H9 (cell line): Measurements from ENCODE around the gene AQP3. TPM values are rescaled to one million over a fixed set of nuclear protein-coding genes. Genes with fewer than 3 reads are reported as not detected.

Source experiments
- DNase-seq: peaks from one replicate; pipeline ENCODE4 v3.0.0-alpha.2; 2017
- H2AFZ ChIP-seq: one replicate; pipeline ENCODE4 v1.6.1; 2013; ENCODE audit warnings: mild to moderate bottlenecking, low read length, control low read depth, moderate library complexity
- H2AK5ac ChIP-seq: 2 replicates; pipeline ENCODE4 v1.6.1; 2013; ENCODE audit warnings: low read length, control low read depth, mixed read lengths; ENCODE audit not compliant: insufficient read length
- H2BK120ac ChIP-seq: one replicate; pipeline ENCODE4 v1.6.1; 2013; ENCODE audit warnings: low read depth, mild to moderate bottlenecking, low read length, control low read depth, inconsistent platforms; ENCODE audit not compliant: poor library complexity, severe bottlenecking
- H2BK12ac ChIP-seq: 2 replicates; pipeline ENCODE4 v1.6.1; 2013; ENCODE audit warnings: low read length, control low read depth, mixed read lengths, low read depth; ENCODE audit not compliant: insufficient read length
- H2BK15ac ChIP-seq: 2 replicates; pipeline ENCODE4 v1.6.1; 2013; ENCODE audit warnings: low read depth, low read length, control low read depth
- H2BK20ac ChIP-seq: one replicate; pipeline ENCODE4 v1.6.1; 2013; ENCODE audit warnings: low read depth, mild to moderate bottlenecking, low read length, control low read depth, inconsistent platforms; ENCODE audit not compliant: poor library complexity, severe bottlenecking
- H2BK5ac ChIP-seq: 2 replicates; pipeline ENCODE4 v1.6.1; 2013; ENCODE audit warnings: low read length, control low read depth, mixed read lengths; ENCODE audit not compliant: insufficient read length
- H3K14ac ChIP-seq: 2 replicates; pipeline ENCODE4 v1.6.1; 2013; ENCODE audit warnings: low read length, control low read depth; ENCODE audit not compliant: insufficient read depth
- H3K18ac ChIP-seq: 2 replicates; pipeline ENCODE4 v1.6.1; 2013; ENCODE audit warnings: low read depth, mild to moderate bottlenecking, mixed read lengths, low read length, control low read depth; ENCODE audit not compliant: insufficient read length
- H3K23ac ChIP-seq: 2 replicates; pipeline ENCODE4 v1.6.1; 2013; ENCODE audit warnings: low read length, control low read depth, mixed read lengths, low read depth; ENCODE audit not compliant: insufficient read length
- H3K23me2 ChIP-seq: 2 replicates; pipeline ENCODE4 v1.6.1; 2013; ENCODE audit warnings: low read depth, mild to moderate bottlenecking, mixed read lengths, low read length, control low read depth; ENCODE audit not compliant: insufficient read length, poor library complexity, severe bottlenecking
- H3K27ac ChIP-seq: 2 replicates; pipeline ENCODE4 v1.5.1; 2013; ENCODE audit warnings: low read length, control low read depth, mixed read lengths, low read depth; ENCODE audit not compliant: insufficient read length
- H3K27me3 ChIP-seq: 2 replicates; pipeline ENCODE4 v1.6.1; 2013; ENCODE audit warnings: low read length, control low read depth, inconsistent platforms; ENCODE audit not compliant: insufficient read depth
- H3K4ac ChIP-seq: 2 replicates; pipeline ENCODE4 v1.6.1; 2013; ENCODE audit warnings: low read depth, mild to moderate bottlenecking, control low read depth, inconsistent platforms, low read length, moderate library complexity
- H3K4me1 ChIP-seq: 2 replicates; pipeline ENCODE4 v1.6.1; 2013; ENCODE audit warnings: low read length, control low read depth, inconsistent platforms; ENCODE audit not compliant: insufficient read depth
- H3K4me2 ChIP-seq: 2 replicates; pipeline ENCODE4 v1.6.1; 2013; ENCODE audit warnings: low read length, control low read depth, mixed read lengths; ENCODE audit not compliant: insufficient read length, insufficient read depth
- H3K56ac ChIP-seq: 2 replicates; pipeline ENCODE4 v1.6.1; 2013; ENCODE audit warnings: low read depth, mild to moderate bottlenecking, mixed read lengths, low read length, control low read depth; ENCODE audit not compliant: insufficient read length
- H3K79me1 ChIP-seq: 2 replicates; pipeline ENCODE4 v1.6.1; 2013; ENCODE audit warnings: low read depth, mild to moderate bottlenecking, moderate library complexity, low read length, control low read depth, inconsistent platforms; ENCODE audit not compliant: insufficient read depth, poor library complexity, severe bottlenecking
- H3K79me2 ChIP-seq: 2 replicates; pipeline ENCODE4 v1.6.1; 2013; ENCODE audit warnings: low read length, control low read depth, inconsistent platforms; ENCODE audit not compliant: insufficient read depth
- H3K9ac ChIP-seq: 2 replicates; pipeline ENCODE4 v1.6.1; 2013; ENCODE audit warnings: low read length, control low read depth, mixed read lengths; ENCODE audit not compliant: insufficient read length; ENCODE audit errors: extremely low read depth
- H3K9me3 ChIP-seq: one replicate; pipeline ENCODE4 v1.6.1; 2013; ENCODE audit warnings: low read depth, low read length, inconsistent platforms; ENCODE audit not compliant: control insufficient read depth
- H3T11ph ChIP-seq: one replicate; pipeline ENCODE4 v1.6.1; 2013; ENCODE audit warnings: mild to moderate bottlenecking, low read length, control low read depth, inconsistent platforms
- H4K20me1 ChIP-seq: one replicate; pipeline ENCODE4 v1.6.1; 2013; ENCODE audit not compliant: control insufficient read depth, insufficient read length, insufficient read depth
- H4K5ac ChIP-seq: 2 replicates; pipeline ENCODE4 v1.6.1; 2013; ENCODE audit warnings: low read depth, mild to moderate bottlenecking, mixed read lengths, low read length, control low read depth; ENCODE audit not compliant: insufficient read length
- H4K8ac ChIP-seq: replicated peaks from 2 replicates; pipeline ENCODE4 v1.6.1; 2013; ENCODE audit warnings: low read length, control low read depth, mixed read lengths, low read depth; ENCODE audit not compliant: insufficient read length
- H4K91ac ChIP-seq: 2 replicates; pipeline ENCODE4 v1.6.1; 2013; ENCODE audit warnings: low read depth, mild to moderate bottlenecking, moderate library complexity, mixed read lengths, low read length, control low read depth; ENCODE audit not compliant: insufficient read length
- H3K27ac Mint-ChIP-seq, 3 experiments: 2 replicates in 2 of 3; 3 replicates in 1 of 3; pipeline ENCODE4 v1.8.0; 2020 to 2021; ENCODE audit warnings: mixed read lengths in 3 of 3, mild to moderate bottlenecking in 1 of 3, moderate library complexity in 1 of 3
- H3K27me3 Mint-ChIP-seq: 2 replicates; pipeline ENCODE4 v1.8.0; 2021; ENCODE audit warnings: low read depth, mild to moderate bottlenecking, moderate library complexity, mixed read lengths
- H3K36me3 Mint-ChIP-seq, 3 experiments: 2 replicates in 2 of 3; 3 replicates in 1 of 3; pipeline ENCODE4 v1.8.0; 2020 to 2021; ENCODE audit warnings: low read depth in 3 of 3, mixed read lengths in 3 of 3; ENCODE audit not compliant: insufficient read depth in 1 of 3
- H3K4me1 Mint-ChIP-seq, 2 experiments: 2 replicates each; pipeline ENCODE4 v1.8.0; 2020; ENCODE audit warnings: mixed read lengths in 2 of 2
- H3K4me3 Mint-ChIP-seq, 2 experiments: 2 replicates in 1 of 2; 3 replicates in 1 of 2; pipeline ENCODE4 v1.8.0; 2020 to 2021; ENCODE audit warnings: mild to moderate bottlenecking in 2 of 2, mixed read lengths in 2 of 2, moderate library complexity in 1 of 2
- H3K9me3 Mint-ChIP-seq, 2 experiments: 2 replicates in 1 of 2; 3 replicates in 1 of 2; pipeline ENCODE4 v1.8.0; 2020; ENCODE audit warnings: mild to moderate bottlenecking in 2 of 2, mixed read lengths in 2 of 2, moderate library complexity in 1 of 2
- CTCF ChIP-seq: fragments of 200-600 bp; sonication (generic); conservative IDR thresholded peaks from 3 replicates; pipeline ENCODE4 v1.8.0; 2021; ENCODE audit warnings: antibody characterized with exemption, mild to moderate bottlenecking
- WGBS: extraction: QIAGEN DNeasy Blood & Tissue Kit; methylation state at CpG from one replicate; pipeline ENCODE4 v1.1.7; 2013; ENCODE audit warnings: missing lambda C conversion rate, low lambda C conversion rate, mixed read lengths; ENCODE audit not compliant: insufficient read length; ENCODE audit errors: extremely low coverage; 5-methylcytosine and 5-hydroxymethylcytosine counted together
- total RNA-seq: library from RNA; stranded (reverse); gene quantifications from 2 replicates; pipeline ENCODE4 v1.2.1, GENCODE V29; 2021

AQP3 gene
- total RNA-seq, 1 experiment from 2014 or later: 1.6 TPM

- H3K9me3 Mint-ChIP-seq: no peaks in the 10 kb centered on the region
- H3K27me3 Mint-ChIP-seq: no peaks in the 10 kb centered on the region
- Histone ChIP-seq H2BK20ac (no peak overlapping the region), H2BK12ac (no peak overlapping the region), H3K4me2 (no peak overlapping the region), H3K23ac (no peak overlapping the region), H3K18ac (no peak overlapping the region), H2AFZ (no peak overlapping the region), H3T11ph (no peak overlapping the region), H3K79me1 (peaks cover 4% of the 10 kb centered on the region), H3K9ac (no peak overlapping the region), H3K9me3 (no peaks in the 10 kb centered on the region), H2AK5ac (no peak overlapping the region), H3K27ac (no peak overlapping the region), H4K8ac (no peak overlapping the region), H3K4ac (no peak overlapping the region), H2BK120ac (no peak overlapping the region), H3K14ac (no peak overlapping the region), H3K27me3 (no peaks in the 10 kb centered on the region), H2BK5ac (no peak overlapping the region), H4K91ac (no peak overlapping the region), H3K79me2 (peaks cover 11% of the 10 kb centered on the region), H2BK15ac (no peak overlapping the region), H4K5ac (no peak overlapping the region), H3K4me1 (0 out of 2 replicates have a peak, but pooled peaks cover 2% of the 10 kb centered on the region), H4K20me1 (no peaks in the 10 kb centered on the region), H3K56ac (no peak overlapping the region), H3K23me2 (peaks cover 5% of the 10 kb centered on the region)
- no peak for DNase-seq
- whole genome bisulfite sequencing: no CpG with 5 or more reads among the region's 4 CpGs
- no peak overlapping the region for H3K4me3 Mint-ChIP-seq
- peaks cover 10 to 11% of the 10 kb centered on the region in 2 experiments; a peak in 3 of 4 replicates for H3K4me1 Mint-ChIP-seq
- no peak for TF ChIP-seq CTCF
- no peak overlapping the region for H3K27ac Mint-ChIP-seq
- H3K36me3 Mint-ChIP-seq: peaks cover 58 to 88% (median 77%) of the 10 kb centered on the region in 3 experiments; a peak in 6 of 7 replicates
Measured at GRCh38 chr9:33468215-33468730, 20.9 kb upstream of the AQP3 start.
